PFSK-1 (cell line): ENCODE measurements around the gene ALDH1A3.

ENCODE experiments used
- POLR2AphosphoS5 ChIP-seq: IDR thresholded peaks from 2 replicates; pipeline ENCODE4 v1.6.1; 2012; ENCODE audit warnings: low read depth, mild to moderate bottlenecking, control low read depth, low read length, moderate library complexity
- SIN3A ChIP-seq: IDR thresholded peaks from 2 replicates; pipeline ENCODE4 v1.6.1; 2012; ENCODE audit warnings: mild to moderate bottlenecking, low read length, moderate library complexity, borderline replicate concordance; ENCODE audit not compliant: insufficient read depth
- TAF1 ChIP-seq: IDR thresholded peaks from 2 replicates; pipeline ENCODE4 v1.6.1; 2012; ENCODE audit warnings: low read length, control low read depth, borderline replicate concordance; ENCODE audit not compliant: insufficient read depth
- TF ChIP-seq, protein P1 (sequence below), 2 experiments: IDR thresholded peaks; 2 replicates each; pipeline versions ENCODE4 v1.6.1 to v1.8.0; 2011 to 2012; ENCODE audit warnings: low read depth in 2 of 2, low read length in 2 of 2, control low read depth in 1 of 2, inconsistent platforms in 1 of 2, mild to moderate bottlenecking in 1 of 2, moderate library complexity in 1 of 2; ENCODE audit not compliant: insufficient read depth in 1 of 2

DNA sequence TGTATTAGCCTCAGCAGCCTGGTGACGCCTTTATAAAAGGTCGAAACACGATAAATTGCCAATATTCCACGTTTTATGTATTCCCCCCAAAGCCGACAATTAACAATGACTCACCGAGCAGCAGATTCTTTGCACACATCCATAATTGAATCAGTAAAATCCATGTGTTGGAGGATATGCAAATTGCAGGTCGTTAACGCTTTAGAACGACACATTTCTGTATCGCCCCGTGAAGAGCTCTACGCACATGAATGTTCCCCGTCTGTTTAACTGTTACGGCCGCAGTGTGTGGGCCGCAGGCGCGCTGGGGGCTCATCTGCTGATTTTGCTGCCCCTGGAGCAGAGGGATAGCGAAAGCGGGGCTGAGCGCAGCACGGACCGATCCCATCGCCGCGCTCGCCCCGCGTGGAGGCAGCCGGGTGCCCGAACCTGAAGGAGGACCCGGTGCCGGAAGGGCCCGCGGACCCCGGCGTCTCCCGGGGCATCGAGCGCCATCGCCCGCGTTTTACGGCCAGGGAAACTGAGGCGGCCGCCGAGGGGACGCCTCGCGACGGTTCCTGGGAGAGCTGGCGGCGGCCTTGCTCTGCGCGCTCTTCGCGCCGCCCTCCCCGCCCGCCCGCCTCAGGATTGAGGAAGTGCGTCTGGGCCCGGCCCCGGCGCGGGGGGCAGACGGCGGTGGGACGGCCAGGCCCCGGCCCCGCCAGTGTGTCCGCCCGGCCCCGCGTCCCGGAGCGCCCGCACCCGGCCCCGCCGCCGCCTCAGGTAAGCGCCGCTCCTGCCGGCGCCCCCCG, 39.3 kb downstream of the ALDH1A3 start, which contains the start of gene LRRK1:
- TF ChIP-seq TAF1 (no peak), POLR2AphosphoS5 (no peak), SIN3A (no peak)
- TF ChIP-seq, protein P1, sequence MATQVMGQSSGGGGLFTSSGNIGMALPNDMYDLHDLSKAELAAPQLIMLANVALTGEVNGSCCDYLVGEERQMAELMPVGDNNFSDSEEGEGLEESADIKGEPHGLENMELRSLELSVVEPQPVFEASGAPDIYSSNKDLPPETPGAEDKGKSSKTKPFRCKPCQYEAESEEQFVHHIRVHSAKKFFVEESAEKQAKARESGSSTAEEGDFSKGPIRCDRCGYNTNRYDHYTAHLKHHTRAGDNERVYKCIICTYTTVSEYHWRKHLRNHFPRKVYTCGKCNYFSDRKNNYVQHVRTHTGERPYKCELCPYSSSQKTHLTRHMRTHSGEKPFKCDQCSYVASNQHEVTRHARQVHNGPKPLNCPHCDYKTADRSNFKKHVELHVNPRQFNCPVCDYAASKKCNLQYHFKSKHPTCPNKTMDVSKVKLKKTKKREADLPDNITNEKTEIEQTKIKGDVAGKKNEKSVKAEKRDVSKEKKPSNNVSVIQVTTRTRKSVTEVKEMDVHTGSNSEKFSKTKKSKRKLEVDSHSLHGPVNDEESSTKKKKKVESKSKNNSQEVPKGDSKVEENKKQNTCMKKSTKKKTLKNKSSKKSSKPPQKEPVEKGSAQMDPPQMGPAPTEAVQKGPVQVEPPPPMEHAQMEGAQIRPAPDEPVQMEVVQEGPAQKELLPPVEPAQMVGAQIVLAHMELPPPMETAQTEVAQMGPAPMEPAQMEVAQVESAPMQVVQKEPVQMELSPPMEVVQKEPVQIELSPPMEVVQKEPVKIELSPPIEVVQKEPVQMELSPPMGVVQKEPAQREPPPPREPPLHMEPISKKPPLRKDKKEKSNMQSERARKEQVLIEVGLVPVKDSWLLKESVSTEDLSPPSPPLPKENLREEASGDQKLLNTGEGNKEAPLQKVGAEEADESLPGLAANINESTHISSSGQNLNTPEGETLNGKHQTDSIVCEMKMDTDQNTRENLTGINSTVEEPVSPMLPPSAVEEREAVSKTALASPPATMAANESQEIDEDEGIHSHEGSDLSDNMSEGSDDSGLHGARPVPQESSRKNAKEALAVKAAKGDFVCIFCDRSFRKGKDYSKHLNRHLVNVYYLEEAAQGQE (IDR thresholded peaks at IDR 0.05; ENCODE audit: insufficient read depth in 1 of 2, low read depth in 2 of 2, low read length in 2 of 2) = no peak
